SK-N-SH treated with all-trans-retinoic acid at 6 μM for 48 hours (cell line): ENCODE data around the gene ADAMTS15.

ENCODE experiments used
- ATAC-seq: fragments of 200-7000 bp; cut with Tn5 transposase; 3 replicates; pipeline ENCODE4 v1.9.1; 2020; ENCODE audit warnings: mild to moderate bottlenecking, moderate library complexity
- ARNTL ChIP-seq: fragments of 450-650 bp; formaldehyde crosslinking; IDR thresholded peaks from 2 replicates; pipeline ENCODE4 v1.5.0; 2020; ENCODE audit warnings: low read depth, mild to moderate bottlenecking, moderate library complexity, borderline replicate concordance
- CSDC2 ChIP-seq: fragments of 250-450 bp; sonication (Bioruptor Pico); IDR thresholded peaks from 2 replicates; pipeline ENCODE4 v1.5.0; 2020; ENCODE audit warnings: mild to moderate bottlenecking, moderate library complexity
- ESRRG ChIP-seq: fragments of 250-450 bp; sonication (Bioruptor Pico); IDR thresholded peaks from 2 replicates; pipeline ENCODE4 v1.6.1; 2021; ENCODE audit warnings: mild to moderate bottlenecking
- GLIS3 ChIP-seq: fragments of 250-450 bp; sonication (Bioruptor Pico); IDR thresholded peaks from 2 replicates; pipeline ENCODE4 v1.5.0; 2020; ENCODE audit warnings: mild to moderate bottlenecking, moderate library complexity
- ISL1 ChIP-seq: fragments of 250-450 bp; sonication (Bioruptor Pico); IDR thresholded peaks from 2 replicates; pipeline ENCODE4 v2.1.2; 2022; ENCODE audit warnings: mild to moderate bottlenecking, moderate library complexity
- OSR1 ChIP-seq: fragments of 250-450 bp; sonication (Bioruptor Pico); IDR thresholded peaks from 2 replicates; pipeline ENCODE4 v1.8.0; 2022; ENCODE audit warnings: moderate library complexity, mild to moderate bottlenecking, inconsistent platforms
- PATZ1 ChIP-seq: fragments of 250-450 bp; sonication (Bioruptor Pico); IDR thresholded peaks from 2 replicates; pipeline ENCODE4 v1.8.0; 2020; ENCODE audit warnings: mild to moderate bottlenecking, moderate library complexity, borderline replicate concordance
- POU6F1 ChIP-seq: fragments of 250-450 bp; sonication (Bioruptor Pico); IDR thresholded peaks from 2 replicates; pipeline ENCODE4 v1.8.0; 2021; ENCODE audit warnings: low read depth, mild to moderate bottlenecking, moderate library complexity, borderline replicate concordance
- PPARA ChIP-seq: fragments of 250-450 bp; sonication (Bioruptor Pico); IDR thresholded peaks from 2 replicates; pipeline ENCODE4 v1.5.0; 2020; ENCODE audit warnings: mild to moderate bottlenecking, borderline replicate concordance
- RARB ChIP-seq: fragments of 250-450 bp; sonication (Bioruptor Pico); IDR thresholded peaks from 2 replicates; pipeline ENCODE4 v1.8.0; 2021; ENCODE audit warnings: mild to moderate bottlenecking, moderate library complexity
- SNAI2 ChIP-seq: fragments of 250-450 bp; sonication (Bioruptor Pico); IDR thresholded peaks from 2 replicates; pipeline ENCODE4 v1.5.0; 2020; ENCODE audit warnings: mild to moderate bottlenecking, moderate library complexity
- TCF4 ChIP-seq: fragments of 250-450 bp; sonication (Bioruptor Pico); IDR thresholded peaks from 2 replicates; pipeline ENCODE4 v1.8.0; 2021; ENCODE audit warnings: mild to moderate bottlenecking, moderate library complexity, borderline replicate concordance
- TOX ChIP-seq: fragments of 250-450 bp; sonication (Bioruptor Pico); IDR thresholded peaks from 2 replicates; pipeline ENCODE4 v1.8.0; 2021; ENCODE audit warnings: mild to moderate bottlenecking, moderate library complexity, borderline replicate concordance
- ZC3H10 ChIP-seq: fragments of 250-450 bp; sonication (Bioruptor Pico); IDR thresholded peaks from 2 replicates; pipeline ENCODE4 v1.5.1; 2021; ENCODE audit warnings: mild to moderate bottlenecking, moderate library complexity
- ZFP3 ChIP-seq: fragments of 250-450 bp; sonication (Bioruptor Pico); IDR thresholded peaks from 2 replicates; pipeline ENCODE4 v1.5.0; 2020; ENCODE audit warnings: mild to moderate bottlenecking, moderate library complexity
- ZFP30 ChIP-seq: fragments of 450-650 bp; formaldehyde crosslinking; IDR thresholded peaks from 2 replicates; pipeline ENCODE4 v1.5.0; 2022; ENCODE audit warnings: mild to moderate bottlenecking, moderate library complexity
- ZNF565 ChIP-seq: fragments of 450-650 bp; formaldehyde crosslinking; conservative IDR thresholded peaks from 2 replicates; pipeline ENCODE4 v1.5.0; 2020; ENCODE audit warnings: low read depth, mild to moderate bottlenecking, moderate library complexity
- ZNF70 ChIP-seq: fragments of 450-650 bp; formaldehyde crosslinking; IDR thresholded peaks from 2 replicates; pipeline ENCODE4 v1.5.0; 2020; ENCODE audit warnings: mild to moderate bottlenecking, moderate library complexity
- ZNF8 ChIP-seq: fragments of 450-650 bp; formaldehyde crosslinking; IDR thresholded peaks from 2 replicates; pipeline ENCODE4 v1.5.0; 2020; ENCODE audit warnings: mild to moderate bottlenecking, moderate library complexity
- TF ChIP-seq, protein P1 (sequence below): fragments of 250-450 bp; sonication (Bioruptor Pico); IDR thresholded peaks from 2 replicates; pipeline ENCODE4 v1.5.1; 2021; ENCODE audit warnings: mild to moderate bottlenecking, moderate library complexity
- TF ChIP-seq, protein P2 (sequence below): fragments of 250-450 bp; sonication (Bioruptor Pico); IDR thresholded peaks from 2 replicates; pipeline ENCODE4 v1.5.1; 2020; ENCODE audit warnings: low read depth, mild to moderate bottlenecking, moderate library complexity

Gene ADAMTS15

DNA sequence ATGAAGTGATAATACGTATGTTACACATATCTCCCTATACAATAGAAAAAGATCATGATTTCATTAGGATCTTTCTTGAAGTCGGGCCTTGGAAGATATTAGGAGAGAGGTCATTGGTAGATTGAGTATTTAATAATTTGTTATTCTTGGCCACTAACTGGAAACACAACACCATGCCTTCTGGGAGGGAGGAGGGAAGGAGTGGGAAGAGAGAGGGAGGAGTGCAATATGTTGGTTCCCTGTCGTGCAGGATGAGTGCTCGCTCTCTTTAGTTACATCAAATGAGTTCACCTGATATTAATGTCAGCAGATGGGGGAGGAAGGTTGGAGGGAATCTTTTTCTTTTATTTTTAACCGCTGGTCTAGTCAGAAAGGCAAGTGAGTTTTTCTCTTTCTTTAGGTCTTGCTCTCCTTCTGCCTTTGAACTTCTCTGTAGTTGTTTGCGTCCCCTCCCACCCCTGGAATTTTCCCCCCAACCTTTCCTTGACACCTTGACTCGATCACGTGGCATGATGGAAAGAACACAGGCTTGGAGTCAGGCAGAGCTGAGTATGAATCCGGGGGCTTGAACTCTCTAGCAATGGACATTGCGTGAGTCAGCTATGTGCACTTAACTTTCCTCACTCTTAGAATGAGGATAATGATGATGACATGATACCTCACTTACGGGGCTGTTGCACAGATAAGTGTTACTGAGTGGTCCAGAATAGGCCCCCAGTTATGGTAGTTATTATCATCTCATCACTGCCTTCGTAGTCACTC is 6.2 kb downstream of the ADAMTS15 start:
- TF ChIP-seq ZFP30 (CRISPR knock-in tag): no peak
- no peak for TF ChIP-seq GLIS3 (CRISPR knock-in tag)
- TF ChIP-seq PPARA (CRISPR knock-in tag): no peak
- TF ChIP-seq, all 23 proteins: peak for 0
- ATAC-seq: no peak

DNA sequence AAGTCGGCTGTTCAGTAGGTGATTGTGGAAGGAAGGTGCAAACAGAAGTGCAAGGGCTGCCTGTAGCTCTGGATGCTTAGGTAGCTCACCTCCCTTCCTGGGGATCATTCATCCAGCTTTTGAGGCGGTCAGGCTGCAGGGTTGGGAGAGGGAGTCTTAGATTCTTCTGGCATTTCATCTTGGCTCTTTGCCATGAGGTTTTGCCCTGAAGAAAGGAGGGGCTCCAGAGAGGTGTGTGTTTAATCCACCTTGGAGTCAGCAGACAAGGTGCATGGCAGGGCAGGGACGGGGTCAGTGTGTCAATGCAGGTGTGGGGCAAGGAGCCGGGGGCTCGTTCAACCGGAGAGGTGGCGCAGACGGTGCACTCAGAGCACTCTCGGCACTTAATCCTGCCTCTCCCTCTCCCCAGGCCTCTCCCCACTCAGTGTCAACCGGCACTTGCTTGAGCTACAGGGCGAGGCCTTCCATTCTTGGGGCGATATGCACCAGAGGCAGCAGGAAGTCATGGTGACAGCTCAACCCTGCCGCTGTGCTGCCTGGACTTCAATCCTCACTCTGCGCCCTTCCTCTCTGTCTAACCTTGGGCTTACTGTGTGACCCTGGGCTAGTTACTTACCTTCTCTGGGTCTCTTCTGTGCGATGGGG is 7.2 kb downstream of the ADAMTS15 start:
- no peak for ATAC-seq
- TF ChIP-seq OSR1 (CRISPR knock-in tag): no peak
- no peak for TF ChIP-seq PATZ1 (CRISPR knock-in tag)
- TF ChIP-seq ZNF70 (CRISPR knock-in tag): no peak
- TF ChIP-seq GLIS3 (CRISPR knock-in tag): no peak
- no peak for TF ChIP-seq ESRRG (CRISPR knock-in tag)
- no peak for TF ChIP-seq SNAI2 (CRISPR knock-in tag)
- TF ChIP-seq POU6F1 (CRISPR knock-in tag): no peak
- TF ChIP-seq TOX: no peak

GRCh38 chr11:130456286-130456685 is 7.8 kb downstream of the ADAMTS15 start:
- no peak for ATAC-seq
- TF ChIP-seq GLIS3 (CRISPR knock-in tag) (no peak), ZC3H10 (no peak), TCF4 (CRISPR knock-in tag) (no peak), ARNTL (CRISPR knock-in tag) (no peak), ISL1 (CRISPR knock-in tag) (no peak), CSDC2 (CRISPR knock-in tag) (no peak), OSR1 (CRISPR knock-in tag) (no peak), TOX (no peak), ZFP3 (CRISPR knock-in tag) (no peak), ZNF565 (no peak), ZNF8 (CRISPR knock-in tag) (no peak), PATZ1 (CRISPR knock-in tag) (no peak), ESRRG (CRISPR knock-in tag) (no peak), RARB (CRISPR knock-in tag) (no peak)
- TF ChIP-seq, protein P1, sequence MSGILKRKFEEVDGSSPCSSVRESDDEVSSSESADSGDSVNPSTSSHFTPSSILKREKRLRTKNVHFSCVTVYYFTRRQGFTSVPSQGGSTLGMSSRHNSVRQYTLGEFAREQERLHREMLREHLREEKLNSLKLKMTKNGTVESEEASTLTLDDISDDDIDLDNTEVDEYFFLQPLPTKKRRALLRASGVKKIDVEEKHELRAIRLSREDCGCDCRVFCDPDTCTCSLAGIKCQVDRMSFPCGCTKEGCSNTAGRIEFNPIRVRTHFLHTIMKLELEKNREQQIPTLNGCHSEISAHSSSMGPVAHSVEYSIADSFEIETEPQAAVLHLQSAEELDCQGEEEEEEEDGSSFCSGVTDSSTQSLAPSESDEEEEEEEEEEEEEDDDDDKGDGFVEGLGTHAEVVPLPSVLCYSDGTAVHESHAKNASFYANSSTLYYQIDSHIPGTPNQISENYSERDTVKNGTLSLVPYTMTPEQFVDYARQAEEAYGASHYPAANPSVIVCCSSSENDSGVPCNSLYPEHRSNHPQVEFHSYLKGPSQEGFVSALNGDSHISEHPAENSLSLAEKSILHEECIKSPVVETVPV: no peak
- TF ChIP-seq, protein P2, sequence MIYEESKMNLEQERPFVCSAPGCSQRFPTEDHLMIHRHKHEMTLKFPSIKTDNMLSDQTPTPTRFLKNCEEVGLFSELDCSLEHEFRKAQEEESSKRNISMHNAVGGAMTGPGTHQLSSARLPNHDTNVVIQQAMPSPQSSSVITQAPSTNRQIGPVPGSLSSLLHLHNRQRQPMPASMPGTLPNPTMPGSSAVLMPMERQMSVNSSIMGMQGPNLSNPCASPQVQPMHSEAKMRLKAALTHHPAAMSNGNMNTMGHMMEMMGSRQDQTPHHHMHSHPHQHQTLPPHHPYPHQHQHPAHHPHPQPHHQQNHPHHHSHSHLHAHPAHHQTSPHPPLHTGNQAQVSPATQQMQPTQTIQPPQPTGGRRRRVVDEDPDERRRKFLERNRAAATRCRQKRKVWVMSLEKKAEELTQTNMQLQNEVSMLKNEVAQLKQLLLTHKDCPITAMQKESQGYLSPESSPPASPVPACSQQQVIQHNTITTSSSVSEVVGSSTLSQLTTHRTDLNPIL (CRISPR knock-in tag): no peak
